Erythroblast (primary cell): ENCODE measurements around the gene OR10G3.

Experiments
- GATA1 ChIP-seq: IDR thresholded peaks from 2 replicates; pipeline ENCODE4 v1.6.1; 2011; ENCODE audit warnings: low read depth, mild to moderate bottlenecking, control low read depth, low read length, moderate library complexity
- POLR2A ChIP-seq: IDR thresholded peaks from 2 replicates; pipeline ENCODE4 v1.6.1; 2011; ENCODE audit warnings: mild to moderate bottlenecking, low read length

DNA sequence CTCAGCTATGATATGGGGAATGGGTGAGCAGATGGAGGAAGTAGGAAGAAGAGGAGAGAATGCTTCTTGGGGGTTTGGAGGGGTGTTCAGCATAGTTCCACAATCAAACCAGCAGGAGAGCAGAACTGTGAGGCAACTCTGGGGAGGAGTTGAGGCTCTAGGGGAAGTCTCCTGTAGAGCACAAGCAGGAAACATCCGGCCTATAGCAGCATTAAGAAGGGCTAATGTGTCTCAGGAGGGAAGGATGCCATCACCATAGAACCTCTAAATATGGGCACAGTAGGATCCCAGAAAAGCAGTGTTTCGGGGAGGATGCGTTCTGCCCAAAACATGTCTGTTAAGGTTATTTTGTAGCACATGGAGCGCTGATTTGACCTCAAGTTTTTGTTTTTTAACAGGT is 45.3 kb downstream of the OR10G3 start:
- TF ChIP-seq POLR2A (no peak), GATA1 (no peak)
